C1 segment of cervical spinal cord (tissue), 14 donors: Measurements from ENCODE around the gene E2F2.
A peak's percentile ranks its signal among the peaks of the same experiment; 100 is the strongest.

ENCODE experiments used
- DNase-seq, 14 donors: peaks; one replicate each; lab custom pipeline; 2025; lab: John Stamatoyannopoulos, UW

E2F2 gene

DNA sequence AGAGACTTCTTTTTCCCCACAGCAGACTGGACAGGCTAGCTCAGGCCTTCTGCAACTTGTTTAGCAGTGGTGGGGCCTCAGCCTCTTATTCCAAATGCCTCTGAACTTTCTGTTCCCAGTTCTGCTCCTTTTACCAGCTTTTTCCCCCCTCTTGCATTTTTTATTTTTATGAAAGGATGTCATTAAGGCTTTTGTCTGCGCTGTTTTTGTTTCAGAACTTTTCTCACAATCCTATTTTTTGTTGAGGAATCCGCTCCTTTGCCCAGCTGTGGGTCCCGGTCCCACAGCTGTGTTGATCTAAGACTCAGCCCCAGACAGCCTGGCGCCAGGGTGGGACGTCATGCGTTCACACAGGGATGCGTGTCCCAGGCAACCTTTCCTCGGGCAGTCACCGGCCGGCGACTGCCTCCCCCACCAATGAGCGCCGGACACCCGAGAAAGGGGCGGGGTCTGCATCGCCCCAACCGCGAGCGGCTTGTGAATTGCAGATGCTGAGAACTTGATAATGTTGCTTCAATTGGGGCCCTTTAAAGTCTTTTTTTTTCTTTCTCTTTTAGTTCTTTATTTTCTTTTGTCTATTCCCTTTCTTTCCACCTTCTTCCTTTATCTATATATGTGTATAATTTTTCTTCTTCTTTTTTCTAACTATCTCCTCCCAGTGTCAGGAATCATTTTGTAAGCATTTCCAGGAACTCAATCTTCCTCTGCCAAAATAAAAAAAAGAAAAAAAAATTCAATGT lies 31.3 kb upstream of the E2F2 start:
- peak in 13 of 14 donors; percentile 10 to 93 (median 81) for DNase-seq

GRCh38 chr1:23561813-23562100 lies 30.7 kb upstream of the E2F2 start:
- no peak for DNase-seq

GRCh38 chr1:23561076-23561812 lies 30.2 kb upstream of the E2F2 start:
- DNase-seq, result no peak

GRCh38 chr1:23559985-23560741 lies 29.1 kb upstream of the E2F2 start:
- DNase-seq, result no peak

- DNase-seq, result peak in 13 of 14 donors; percentile 11 to 90 (median 80)
These were observed 28.3 kb upstream of the E2F2 start, which contains the start of gene ID3 for GRCh38 chr1:23559136-23559984. ID3 (minus strand) TSS chr1:23559501; CDS start chr1:23559426, 75 bp downstream.

DNA sequence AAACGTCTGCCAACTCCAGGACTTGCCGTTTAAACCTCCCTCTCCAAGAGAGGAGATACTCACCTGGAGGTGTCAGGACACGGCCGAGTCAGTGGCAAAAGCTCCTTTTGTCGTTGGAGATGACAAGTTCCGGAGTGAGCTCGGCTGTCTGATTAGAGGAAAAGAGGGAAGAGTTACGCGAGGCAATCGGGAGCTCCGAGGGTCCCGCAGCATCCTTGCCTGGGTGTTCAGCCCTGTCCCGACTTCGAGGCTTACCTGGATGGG lies 27.8 kb upstream of the E2F2 start:
- DNase-seq, result no peak

- no peak for DNase-seq
These were observed 27.3 kb upstream of the E2F2 start for GRCh38 chr1:23558140-23558871.

DNA sequence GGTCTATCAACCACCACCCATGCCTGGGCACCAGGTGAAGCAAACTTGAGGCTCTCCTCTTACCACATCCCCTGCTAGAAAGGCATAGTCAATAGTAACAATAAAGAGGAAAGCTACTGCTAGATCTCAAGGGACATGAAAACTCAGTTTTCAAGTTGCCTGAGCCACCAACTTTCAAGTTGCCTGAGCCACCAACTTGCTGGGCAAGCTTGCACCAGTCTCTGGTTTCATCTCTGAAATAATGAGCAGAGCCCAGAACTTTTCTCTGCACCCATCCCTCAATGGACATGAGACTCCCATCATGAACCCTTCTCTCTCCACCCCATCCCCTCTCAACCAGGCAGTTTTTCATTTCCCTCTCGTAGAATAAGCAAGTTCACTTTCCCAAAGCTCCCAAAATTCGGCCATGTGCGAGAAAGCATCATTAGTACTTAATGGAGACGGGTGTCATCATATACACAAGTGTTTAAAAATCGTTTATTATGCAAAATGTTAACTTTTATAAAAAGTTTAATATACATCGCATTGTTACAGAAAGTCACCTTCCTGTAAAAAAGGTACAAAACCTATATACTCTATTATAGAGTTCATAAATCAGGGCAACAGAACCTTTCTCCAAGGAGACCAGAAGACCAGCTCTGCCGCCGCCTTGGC lies 26.6 kb upstream of the E2F2 start:
- DNase-seq, result no peak

- DNase-seq, result no peak
These were observed 25.8 kb upstream of the E2F2 start for GRCh38 chr1:23556635-23557470.

GRCh38 chr1:23555986-23556634 lies 25.1 kb upstream of the E2F2 start:
- peak in 2 of 14 donors; percentile 25 to 32 for DNase-seq

DNA sequence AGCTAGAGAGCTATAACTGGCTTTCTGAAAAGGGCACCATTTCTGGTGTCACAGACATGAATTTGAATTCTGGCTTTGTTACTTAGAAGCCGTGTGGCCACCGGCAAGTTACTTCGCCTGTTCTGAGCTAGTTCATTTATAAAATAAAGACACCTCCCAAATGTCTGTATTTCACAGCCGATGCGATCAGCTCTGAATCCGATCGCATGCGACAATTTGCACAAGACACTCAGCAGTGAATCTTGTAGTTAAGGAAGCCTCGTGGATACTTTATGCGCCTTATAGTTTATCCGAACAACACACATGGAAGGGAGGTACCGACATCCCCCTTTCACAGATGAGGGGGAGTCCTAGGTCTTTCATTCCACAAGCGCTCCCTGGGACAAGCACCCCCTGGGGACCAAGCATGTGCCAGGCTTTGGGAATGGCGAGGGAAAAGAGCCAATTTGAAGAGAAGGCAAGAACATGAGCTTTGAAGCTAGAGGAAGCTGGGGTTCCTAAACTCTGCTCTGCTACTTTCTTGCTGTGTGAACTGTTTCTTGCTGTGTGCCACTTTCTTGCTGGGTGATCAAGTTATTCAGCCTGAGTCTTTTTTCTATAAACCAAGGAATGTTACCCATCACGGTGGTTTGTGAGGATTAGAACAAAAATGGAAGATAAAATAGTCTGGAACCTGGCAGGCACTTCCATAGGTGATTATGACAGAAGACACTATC lies 24.4 kb upstream of the E2F2 start:
- peak in 5 of 14 donors; percentile 35 to 76 (median 53) for DNase-seq

DNA sequence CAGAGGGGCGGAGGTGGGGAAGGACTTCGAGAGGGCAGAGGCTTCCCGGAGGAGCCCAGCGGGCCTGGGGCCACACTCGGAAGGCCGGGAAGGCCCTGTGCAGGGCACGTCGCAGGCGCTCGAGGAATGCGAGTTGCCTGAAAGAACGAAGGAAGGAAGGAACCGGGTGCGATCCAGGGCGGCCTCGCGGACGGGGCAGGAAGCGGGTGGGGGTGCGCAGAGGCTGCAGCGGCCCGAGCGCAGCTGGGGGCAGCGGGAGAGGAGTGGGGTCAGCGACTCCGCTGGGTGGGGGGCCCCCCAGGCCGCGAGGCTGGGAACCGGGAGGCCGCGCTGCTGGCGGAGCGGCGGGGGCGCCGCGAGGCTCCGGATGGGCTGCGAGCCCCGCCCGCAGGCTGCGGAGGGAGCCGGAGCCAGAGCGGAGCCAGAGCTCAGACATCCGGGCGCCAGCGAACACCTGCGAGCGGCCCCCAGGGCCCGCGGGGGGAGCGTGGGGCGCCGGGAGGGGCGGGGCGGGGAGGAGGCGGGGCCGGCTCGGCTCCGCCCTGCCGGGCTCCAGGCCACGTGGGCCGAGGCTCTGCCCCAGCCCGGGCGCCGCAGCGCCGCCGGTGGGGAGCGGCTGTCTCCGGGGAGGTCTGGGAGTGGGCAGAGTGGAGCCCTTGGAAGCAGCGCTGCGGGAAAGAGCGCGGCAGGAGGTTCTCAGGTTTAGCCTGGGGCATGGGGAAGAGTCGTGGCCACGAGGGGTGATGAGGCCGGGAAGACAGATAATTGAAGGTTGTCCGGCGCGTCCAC lies 23.6 kb upstream of the E2F2 start:
- peak in 13 of 14 donors; percentile 17 to 86 (median 76) for DNase-seq

GRCh38 chr1:23554127-23554480 lies 23.1 kb upstream of the E2F2 start:
- peak in 2 of 14 donors; percentile 54 to 57 for DNase-seq

DNA sequence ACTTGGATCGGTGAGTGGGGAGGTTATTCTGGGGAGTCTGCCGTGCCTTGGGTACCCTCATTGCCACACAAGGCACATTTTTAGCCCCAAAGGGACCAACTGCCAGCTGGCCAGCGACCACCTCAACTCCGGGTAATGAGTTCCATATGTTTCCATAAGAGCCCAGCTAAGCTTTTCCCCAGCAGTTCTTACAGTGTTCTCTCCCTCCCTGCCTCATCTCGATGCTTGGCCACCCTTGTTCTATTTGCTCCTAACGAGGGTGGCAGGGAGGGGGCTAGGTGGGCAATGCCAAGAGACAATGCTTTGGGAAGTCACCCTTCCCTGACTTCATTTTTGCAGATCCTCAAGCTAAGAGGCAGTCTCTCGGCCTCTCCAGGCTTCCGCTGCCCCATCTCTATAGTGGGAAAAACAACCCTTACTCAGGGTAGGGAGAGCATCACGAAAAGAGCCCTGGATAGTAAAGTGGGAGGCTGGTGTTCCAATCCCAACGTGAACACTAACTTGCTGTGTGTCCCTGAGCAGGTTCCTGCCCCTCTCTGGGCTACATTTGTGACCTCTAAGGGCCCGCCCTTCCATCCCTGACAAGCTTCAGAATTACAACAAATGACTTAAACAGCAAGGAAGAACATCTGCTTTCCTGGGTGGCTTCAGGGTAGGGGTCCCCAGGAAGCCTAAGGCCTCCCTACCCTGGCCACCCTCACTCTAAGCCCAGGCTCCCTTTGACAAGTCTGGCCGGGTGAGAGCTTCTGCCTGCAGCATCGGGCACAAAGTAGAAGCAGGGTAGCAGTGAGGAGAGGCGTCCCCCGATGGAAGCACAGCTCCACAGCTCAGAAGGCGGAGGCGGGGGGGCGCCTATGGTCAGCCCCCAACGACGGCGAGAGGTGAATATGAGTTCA lies 22.4 kb upstream of the E2F2 start:
- DNase-seq, result no peak

DNA sequence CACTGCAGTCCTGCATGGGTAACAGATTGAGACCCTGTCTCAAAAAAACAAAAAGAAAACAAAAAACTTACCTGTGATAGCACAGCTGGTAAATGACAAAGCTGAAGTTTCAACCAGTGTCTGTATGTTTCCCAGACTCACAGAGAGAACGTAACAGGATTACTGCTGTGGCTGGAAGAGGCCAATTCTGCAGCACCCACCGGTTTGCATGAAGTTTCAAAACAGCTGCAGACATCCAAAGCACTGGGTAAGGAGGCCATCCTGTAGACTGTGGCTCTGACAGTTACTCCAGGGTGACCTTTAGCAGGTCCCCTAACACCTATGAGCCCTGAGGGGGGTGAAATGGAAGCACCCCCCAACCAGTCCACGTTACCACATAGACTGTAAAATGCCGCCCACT lies 20.8 kb upstream of the E2F2 start:
- no peak for DNase-seq

DNA sequence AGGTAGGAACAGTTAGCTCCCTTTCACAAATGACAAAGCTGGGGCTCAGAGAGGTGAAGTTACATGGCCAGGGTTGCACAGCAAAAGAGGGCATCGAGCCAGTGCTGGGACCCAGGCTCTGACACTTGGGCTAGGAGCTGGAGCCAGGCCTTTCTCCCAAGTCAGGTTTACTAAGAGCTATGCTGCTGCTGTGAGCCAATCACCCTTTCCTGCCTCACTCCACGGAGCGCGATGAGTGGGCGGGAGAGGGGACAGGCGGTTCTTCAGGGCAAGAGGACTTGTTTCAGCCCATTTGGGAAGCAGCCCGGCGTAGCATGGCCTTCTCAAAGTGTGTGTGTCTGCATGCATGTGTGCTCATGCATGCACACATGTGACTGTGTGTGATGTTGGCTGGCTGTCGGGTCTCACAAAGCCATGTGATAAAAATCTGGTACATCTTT lies 17.7 kb upstream of the E2F2 start:
- no peak for DNase-seq
